ENCODE results near the gene ABI2.
"Not testable (repeated sequence)": the region's sequence is repeated elsewhere in the genome, so short reads cannot be mapped to it uniquely, and the experiment has no call there.

ABI2 gene

DNA sequence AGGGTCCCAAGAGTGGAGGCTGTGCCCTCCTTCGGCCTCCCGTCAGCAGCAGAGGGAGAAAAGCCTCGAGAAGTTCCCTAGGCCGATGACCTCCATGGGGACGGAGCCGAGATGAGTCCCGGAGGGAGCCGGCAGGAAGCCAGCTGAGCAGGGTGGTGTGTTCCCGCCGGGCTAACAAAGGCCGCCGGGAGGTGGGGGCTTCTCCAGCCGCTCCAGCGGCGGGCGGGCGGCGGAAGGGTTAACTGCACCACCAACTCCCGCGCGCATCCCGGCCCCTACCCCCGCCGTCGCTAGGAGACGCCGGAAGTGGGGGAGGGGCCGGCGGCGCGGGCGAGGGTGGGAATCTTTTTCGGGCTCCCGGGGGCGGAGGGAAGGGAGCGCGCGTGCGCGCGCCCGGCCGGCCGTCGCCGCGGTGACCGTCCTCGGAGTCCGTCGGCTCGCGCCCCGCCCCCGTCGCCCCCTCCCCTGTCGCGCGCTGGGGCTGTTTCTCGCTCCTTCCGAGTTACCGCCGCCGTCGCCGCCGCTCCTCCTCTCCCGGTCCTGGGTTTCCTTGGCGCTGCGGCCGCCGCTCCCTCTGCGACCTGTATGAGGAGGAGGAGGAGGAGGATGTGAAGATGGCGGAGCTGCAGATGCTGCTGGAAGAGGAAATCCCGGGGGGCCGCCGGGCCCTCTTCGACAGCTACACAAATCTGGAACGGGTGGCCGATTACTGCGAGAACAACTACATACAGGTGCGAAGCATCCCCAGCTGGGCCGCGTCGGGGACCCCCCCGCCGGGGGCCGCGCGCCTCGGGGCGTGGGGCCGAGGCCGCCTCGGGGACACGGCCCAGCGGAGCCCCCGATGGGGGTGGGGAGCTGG is at the start of gene ABI2:
TSS of gene ABI2 (plus strand) at position 494 of the 859 bp plus-strand sequence. CDS start at position 615, 121 bp downstream.
- DNase-seq: peak; percentile 52

GRCh38 chr2:203279288-203279687 is 48.9 kb upstream of the ABI2 start:
- no peak for DNase-seq

DNA sequence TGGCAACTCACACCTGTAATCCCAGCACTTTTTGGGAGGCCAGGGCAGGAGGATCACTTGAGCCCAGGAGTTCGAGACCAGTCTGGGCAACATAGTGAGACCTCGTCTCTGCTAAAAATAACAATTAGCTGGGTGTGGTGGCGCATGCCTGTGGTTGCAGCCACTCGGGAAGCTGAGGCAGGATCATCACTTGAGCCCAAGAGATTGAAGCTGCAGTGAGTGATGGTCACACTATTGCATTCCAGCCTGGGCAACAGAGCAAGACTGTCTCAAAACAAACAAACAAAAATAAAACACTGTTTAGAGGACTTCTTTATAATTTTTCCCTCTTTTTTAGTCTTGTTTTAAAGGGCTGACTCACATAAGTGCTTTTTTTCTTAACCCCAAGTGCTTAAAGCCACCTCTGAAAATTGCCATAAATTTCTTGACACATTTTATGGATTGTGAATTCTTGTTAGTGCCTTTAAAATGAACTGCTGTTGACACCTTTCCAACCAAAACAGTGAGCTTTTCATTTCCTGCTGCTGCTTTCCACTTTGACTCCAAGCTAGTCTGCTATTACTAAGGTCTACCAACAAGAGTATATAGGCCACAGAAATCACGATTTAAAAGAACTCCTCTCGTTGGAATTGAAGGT is 47.6 kb upstream of the ABI2 start:
- no peak for DNase-seq

GRCh38 chr2:203282101-203282500 is 46.1 kb upstream of the ABI2 start:
- no peak for DNase-seq

GRCh38 chr2:203286532-203286931 is 41.7 kb upstream of the ABI2 start:
- no peak for DNase-seq

DNA sequence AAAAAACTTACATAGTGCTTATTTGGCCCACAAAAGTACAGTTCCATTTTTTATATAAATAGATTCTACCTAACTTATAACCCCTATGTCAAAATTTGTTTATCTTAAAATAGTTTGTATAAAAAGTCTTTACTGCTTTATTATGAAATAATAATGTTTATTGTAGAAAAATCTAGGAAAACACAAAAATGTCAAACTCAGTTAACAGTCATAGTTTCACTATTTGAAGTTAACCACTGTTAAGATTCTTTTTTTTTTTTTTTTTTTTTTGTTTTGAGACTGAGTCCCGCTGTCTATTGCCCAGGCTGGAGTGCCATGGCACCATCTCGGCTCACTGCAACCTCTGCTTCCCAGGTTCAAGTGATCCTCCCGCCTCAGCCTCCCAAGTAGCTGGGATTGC is 26.5 kb upstream of the ABI2 start:
- no peak for DNase-seq

DNA sequence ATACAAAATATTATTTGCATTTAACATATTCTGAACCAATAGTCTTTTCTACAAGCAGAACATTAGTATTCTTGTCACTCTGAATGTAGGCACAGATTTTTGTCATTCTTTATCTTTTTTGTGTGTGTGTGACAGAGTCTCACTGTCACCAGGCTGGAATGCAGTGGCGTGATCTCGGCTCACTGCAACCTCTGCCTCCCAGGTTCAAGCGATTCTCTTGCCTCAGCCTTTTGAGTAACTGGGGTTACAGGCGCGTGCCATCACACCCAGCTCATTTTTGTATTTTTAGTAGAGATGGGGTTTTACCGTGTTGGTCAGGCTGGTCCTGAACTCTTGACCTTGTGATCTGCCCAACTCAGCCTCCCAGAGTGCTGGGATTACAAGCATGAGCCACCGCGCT is 25.6 kb upstream of the ABI2 start:
- not testable (repeated sequence) for DNase-seq

- no peak for DNase-seq
These were observed 17.3 kb upstream of the ABI2 start for GRCh38 chr2:203310688-203311436.

DNA sequence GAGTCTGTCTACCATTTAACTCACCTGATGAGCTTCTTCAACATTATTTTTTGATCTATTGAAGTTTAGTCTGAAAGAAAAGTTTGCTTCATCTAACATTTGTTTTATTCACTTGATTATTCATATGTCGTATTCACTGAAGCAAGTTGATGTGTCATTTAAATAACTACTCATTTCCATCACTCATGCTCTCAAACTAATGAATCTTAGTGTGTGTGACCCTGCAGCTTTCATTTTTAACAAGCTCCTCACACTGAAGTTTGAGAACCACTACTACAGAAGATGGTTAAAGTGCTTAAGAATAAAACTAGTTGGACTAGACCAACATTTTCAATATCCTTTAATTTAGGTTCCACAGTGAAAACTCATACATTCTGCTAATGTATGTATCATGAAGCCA is 1.8 kb upstream of the ABI2 start:
- DNase-seq: no peak

GRCh38 chr2:203327582-203327900 is 653 bp upstream of the ABI2 start:
- no peak for DNase-seq

- DNase-seq: peak; percentile 11
These were observed 756 bp downstream of the ABI2 start for GRCh38 chr2:203328760-203329540.

DNA sequence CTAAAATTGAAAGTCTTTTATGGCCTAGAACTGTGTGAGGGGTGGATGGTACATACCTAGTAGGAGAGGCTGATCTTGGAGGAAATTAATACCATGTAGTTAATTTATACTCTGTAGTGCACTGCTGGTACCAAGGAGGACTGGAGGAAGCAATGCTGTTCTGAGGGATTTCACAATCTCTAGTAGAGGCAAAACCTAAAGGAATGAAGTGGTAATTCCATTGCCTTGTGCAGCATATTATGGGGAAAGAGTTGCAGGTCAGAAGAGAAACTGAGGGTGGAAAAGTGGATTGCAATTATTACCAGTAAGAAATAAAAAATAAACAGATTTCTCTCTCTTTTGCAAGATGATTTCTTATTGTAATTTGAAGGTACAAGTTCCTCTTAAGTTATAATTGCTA is 2.2 kb downstream of the ABI2 start:
- no peak for DNase-seq

GRCh38 chr2:203338322-203338721 is 10.1 kb downstream of the ABI2 start:
- DNase-seq: no peak

DNA sequence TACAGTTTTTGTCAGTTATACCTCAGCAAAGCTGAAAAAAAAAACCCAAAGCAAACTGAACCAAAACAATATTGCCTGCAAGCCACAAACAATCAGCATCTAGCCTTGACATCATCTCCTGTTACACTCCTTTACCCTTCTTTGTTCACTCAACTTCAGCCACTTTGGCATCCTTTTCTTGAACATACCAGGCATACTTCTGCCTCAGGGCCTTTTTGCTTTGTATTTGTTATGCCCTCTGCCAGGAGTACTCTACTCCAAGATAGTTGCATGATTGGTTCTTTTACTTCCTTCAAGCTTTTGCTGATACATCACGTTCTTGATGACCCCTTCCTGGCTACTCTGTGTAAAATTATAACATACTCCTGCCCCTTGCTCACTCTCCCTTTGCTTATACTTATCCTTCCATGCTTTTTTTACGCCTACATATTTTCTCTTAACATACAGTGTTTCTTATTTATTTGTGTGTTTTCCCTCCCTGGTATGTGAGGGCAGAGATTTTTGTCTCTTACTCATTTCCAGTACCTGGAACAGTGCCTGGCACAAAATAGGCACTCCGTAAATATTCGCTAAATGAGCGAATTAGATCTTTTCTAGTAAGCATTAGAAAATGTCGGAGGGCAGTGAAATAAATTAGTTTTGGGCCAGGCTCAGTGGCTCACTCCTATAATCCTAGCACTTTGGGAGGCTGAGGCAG is 12.7 kb downstream of the ABI2 start:
- DNase-seq: no peak

GRCh38 chr2:203341741-203342310 is 13.6 kb downstream of the ABI2 start:
- DNase-seq: no peak

- DNase-seq: not testable (repeated sequence)
These were observed 14.2 kb downstream of the ABI2 start for GRCh38 chr2:203342374-203342773.

DNA sequence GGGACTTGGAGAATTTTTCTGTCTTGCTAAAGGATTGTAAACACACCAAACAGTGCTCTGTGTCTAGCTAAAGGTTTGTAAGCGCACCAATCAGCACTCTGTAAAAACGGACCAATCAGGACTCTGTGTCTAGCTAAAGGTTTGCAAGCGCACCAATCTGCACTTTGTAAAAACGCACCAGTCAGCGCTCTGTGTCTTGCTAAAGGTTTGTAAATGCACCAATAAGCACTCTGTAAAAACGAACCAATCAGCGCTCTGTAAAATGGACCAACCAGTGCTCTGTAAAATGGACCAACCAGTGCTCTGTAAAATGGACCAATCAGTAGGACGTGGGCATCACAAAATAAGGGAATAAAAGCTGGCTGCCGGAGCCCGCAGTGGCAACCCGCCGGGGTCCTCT is 16.5 kb downstream of the ABI2 start:
- DNase-seq: no peak

DNA sequence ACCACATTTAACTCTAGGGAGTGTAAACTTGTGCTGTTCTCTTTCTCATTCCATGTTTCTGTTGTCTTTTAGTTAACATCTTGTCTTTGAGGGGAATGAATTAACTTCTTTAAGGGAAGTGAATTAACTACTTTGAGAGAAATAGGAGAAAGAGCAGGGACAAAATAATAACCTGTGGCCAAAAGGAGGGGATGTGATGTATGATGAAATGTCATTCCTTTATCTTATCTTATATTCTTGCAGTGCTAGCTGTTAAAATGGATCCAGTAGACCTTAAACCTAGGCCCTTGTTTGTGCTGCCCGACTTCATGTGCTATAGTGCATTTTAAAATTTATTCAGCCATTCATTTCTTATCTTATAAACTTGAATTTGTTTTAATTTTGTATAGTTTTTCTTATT is 18.4 kb downstream of the ABI2 start:
- DNase-seq: no peak

DNA sequence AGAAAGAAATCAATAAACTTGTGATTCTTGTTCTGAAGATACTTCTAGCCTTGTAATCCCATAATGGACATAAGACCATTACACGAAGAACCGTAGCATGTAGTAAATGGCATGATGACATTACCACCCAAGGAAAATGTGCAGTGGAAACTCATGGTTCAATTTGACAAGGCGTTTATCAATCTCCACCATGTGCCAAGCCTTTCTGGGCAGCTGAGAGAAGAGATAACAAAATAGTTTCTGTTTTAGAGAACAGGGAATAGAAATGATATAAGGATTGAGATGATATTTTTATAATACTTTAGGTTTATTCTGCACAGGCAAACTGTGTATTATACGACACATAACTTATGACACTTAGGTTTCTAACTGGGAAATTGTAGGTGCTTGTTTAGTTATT is 19.2 kb downstream of the ABI2 start:
- no peak for DNase-seq

GRCh38 chr2:203352604-203353255 is 24.5 kb downstream of the ABI2 start:
- no peak for DNase-seq

- DNase-seq: no peak
These were observed 26.8 kb downstream of the ABI2 start for GRCh38 chr2:203354966-203355365.

- DNase-seq: no peak
These were observed 31.3 kb downstream of the ABI2 start for GRCh38 chr2:203359450-203359849.
